HG02571 (cell line): ENCODE data around the gene WDR4.
"Not testable (repeated sequence)": the region's sequence is repeated elsewhere in the genome, so short reads cannot be mapped to it uniquely, and the experiment has no call there.

Experiments
- ATAC-seq: cut with Tn5 transposase; IDR thresholded peaks from one replicate; pipeline ENCODE4 v1.9.1; 2021; ENCODE audit warnings: mild to moderate bottlenecking, moderate library complexity; ENCODE audit not compliant: unreplicated experiment

Gene WDR4

DNA sequence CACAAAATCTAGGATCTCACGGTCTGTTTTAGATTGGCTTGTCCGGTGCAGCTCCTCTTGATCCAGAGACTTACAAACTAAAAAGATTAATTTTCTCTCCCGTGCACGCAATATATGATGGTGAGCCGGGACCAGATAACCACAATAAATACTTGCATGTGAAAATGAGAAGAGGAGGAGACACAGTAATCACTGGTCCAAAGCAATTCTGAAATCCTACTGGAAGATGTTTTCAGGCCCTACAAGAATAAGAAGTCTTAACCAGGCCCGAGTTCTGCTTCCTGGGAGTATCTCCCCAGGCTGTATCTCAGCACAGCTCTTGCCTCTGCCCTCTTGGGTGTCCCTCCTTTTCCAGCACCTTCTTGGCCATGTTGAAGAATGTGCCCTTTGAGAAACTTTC lies 1.0 kb upstream of the WDR4 start:
- ATAC-seq, result no peak

GRCh38 chr21:42878678-42878992 lies 704 bp downstream of the WDR4 start:
- no peak for ATAC-seq

DNA sequence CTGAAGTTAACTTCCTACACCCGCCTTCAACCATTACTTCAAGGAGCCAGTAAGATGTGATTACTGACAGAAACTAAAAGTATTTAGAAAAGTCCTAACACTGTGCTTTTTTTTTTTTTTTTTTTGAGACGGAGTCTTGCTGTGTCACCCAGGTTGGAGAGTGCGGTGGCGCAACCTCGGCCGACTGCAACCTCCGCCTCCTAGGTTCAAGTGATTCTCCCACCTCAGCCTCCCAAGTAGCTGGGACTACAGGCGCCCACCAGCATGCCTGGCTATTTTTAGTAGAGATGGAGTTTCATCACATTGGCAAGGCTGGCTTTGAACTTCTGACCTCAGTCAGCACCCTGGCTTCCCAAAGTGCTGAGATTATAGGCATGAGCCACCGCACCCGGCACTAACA lies 3.5 kb downstream of the WDR4 start:
- ATAC-seq, result not testable (repeated sequence)

- no peak for ATAC-seq
Measured at GRCh38 chr21:42873096-42873495, 6.2 kb downstream of the WDR4 start.

GRCh38 chr21:42868196-42868595 lies 11.1 kb downstream of the WDR4 start:
- ATAC-seq, result no peak

GRCh38 chr21:42865776-42866160 lies 13.6 kb downstream of the WDR4 start:
- no peak for ATAC-seq

- no peak for ATAC-seq
Measured at GRCh38 chr21:42864815-42865775, 14.2 kb downstream of the WDR4 start.

GRCh38 chr21:42864286-42864685 lies 15.1 kb downstream of the WDR4 start:
- no peak for ATAC-seq

DNA sequence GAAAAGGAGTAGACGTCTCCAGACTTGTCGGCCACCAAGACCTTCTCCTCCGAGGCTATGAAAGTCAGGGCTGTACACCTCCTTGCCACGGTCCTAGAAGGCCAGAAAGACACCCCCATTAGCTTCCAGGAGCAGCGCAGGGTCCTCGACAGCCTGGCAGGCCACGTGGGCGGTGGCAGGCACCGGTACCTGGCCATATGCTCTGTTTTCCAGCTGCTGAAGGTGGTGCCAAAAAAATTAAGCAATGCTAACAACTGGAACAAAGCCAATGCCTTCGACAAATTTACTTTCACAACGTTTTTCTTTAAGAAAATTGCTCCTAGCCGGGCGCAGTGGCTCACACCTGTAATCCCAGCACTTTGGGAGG lies 15.9 kb downstream of the WDR4 start:
- ATAC-seq, result no peak

GRCh38 chr21:42862774-42863503 lies 16.4 kb downstream of the WDR4 start:
- ATAC-seq, result no peak

DNA sequence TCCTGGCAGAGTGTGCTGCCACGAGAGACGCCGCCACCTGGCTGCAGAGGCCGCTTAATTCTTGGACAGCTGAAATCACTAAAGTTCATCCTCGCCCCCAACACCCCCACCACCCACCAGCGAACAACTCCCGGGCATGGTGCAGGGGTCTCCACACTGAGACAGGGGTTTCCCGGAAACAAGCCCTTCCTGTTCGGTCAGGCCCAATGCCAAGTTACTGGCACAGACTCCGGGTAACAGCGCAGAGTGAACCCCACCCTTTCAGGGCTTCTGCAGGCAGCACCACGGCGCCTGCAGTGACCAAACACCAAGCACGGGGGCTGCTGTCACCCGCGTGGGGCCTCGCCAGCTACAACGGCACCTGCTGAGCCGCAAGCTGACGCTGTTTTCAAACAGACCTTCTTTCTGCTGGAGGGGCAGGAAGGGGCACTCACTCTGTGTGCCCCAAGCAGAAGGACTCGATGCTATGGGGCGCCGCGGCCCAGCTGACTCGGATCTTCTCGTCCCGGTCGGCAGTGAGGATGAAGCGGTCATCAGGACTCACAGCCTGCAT lies 17.4 kb downstream of the WDR4 start:
- ATAC-seq, result no peak

GRCh38 chr21:42861311-42861847 lies 18.0 kb downstream of the WDR4 start:
- no peak for ATAC-seq

DNA sequence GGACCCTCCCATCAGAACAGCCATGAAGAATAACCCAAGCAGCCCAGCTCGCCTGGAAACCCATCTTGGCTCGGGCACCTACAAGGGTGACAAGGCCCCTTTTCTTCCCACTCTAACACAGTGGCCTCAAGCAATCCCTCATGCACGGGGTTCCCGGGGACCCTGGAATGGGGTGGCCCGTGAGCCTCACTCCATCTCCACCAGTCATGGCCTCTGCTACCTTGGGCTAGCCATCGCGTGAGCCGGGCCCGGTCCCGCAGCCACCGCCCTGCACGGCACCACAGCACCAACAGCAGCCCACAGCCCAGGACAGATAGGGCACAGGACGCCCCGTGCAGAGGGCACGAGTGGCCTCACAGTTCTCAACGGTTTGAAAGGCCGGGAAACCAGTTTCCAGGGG lies 19.0 kb downstream of the WDR4 start:
- no peak for ATAC-seq

GRCh38 chr21:42859891-42860230 lies 19.5 kb downstream of the WDR4 start:
- no peak for ATAC-seq

GRCh38 chr21:42858957-42859890 lies 20.1 kb downstream of the WDR4 start:
- no peak for ATAC-seq

GRCh38 chr21:42858185-42858847 lies 21.0 kb downstream of the WDR4 start:
- ATAC-seq, result no peak

DNA sequence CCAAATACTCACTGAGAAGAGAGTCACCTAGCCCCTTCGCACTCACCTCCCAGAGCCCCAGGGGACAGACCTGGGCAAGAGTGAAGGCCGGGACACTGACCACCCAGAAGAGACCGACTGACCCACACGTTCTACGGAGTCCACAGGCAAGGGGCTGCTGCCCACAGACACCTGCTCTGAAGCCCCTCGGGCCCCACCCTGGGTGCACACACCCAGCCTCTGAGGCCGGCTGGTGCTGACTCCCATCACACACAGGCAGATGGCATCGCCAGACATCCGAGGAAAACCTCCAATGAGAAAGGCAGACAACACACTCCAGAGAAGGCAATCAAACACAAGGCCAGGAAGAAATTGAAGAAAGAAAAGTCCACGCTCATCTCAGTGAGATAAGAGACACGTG lies 22.1 kb downstream of the WDR4 start:
- ATAC-seq, result no peak

GRCh38 chr21:42855937-42856335 lies 23.4 kb downstream of the WDR4 start:
- ATAC-seq, result no peak

DNA sequence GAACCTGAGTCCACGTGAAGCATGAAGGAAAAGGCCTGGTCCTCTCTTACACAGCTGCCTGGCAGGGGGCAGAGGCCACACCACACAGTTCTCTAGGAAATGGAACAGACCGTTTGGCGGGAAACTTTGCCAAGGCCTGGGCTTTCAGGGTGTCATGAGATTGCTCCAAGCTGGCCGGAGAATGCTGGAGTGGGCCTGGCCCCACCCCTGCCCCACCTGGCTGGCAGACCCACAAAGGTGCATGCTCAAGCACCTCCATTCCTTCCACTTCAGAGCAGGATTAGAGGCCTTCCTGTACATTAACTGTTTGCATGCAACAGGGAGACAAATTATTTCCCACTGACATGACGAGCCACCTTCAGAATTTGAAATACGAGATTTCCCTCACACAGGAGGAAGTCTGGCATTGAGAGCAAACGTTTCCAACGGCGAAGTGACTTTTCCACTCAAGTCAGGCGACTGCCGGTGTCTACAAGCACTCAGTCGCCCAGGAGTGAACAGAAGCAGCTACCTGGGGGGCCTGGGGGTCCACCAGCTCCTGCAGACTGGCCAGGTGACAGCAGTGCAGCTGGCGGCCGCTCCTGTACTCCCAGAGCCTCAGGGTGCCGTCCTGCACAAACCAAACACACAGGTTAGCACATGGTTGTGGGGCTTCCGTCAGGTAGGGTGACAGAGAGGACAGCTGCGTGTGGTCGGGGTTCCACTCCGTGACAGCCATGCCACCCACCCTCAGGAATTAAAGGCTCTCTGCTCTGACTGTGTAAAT lies 24.0 kb downstream of the WDR4 start:
- no peak for ATAC-seq
